Tibial artery (tissue), 4 donors: ENCODE data around the gene CAP2.

ENCODE experiments used
- DNase-seq, 2 donors: peaks; one replicate each; pipeline ENCODE4 v3.0.0-alpha.2; 2019
- H3K27ac ChIP-seq, 2 donors: fragments of 200-600 bp; sonication (generic) in 1 of 2; 1 replicate in 1 of 2; 2 replicates in 1 of 2; pipeline ENCODE4 v1.5.1; 2018 to 2019; ENCODE audit warnings: mild to moderate bottlenecking in 1 of 2
- H3K27me3 ChIP-seq, 2 donors: fragments of 200-600 bp; sonication (generic) in 1 of 2; one replicate each; pipeline versions ENCODE4 v1.5.1 to v1.6.0; 2016 to 2019
- H3K36me3 ChIP-seq, 3 donors: fragments of 200-600 bp; sonication (generic) in 2 of 3; one replicate each; pipeline ENCODE4 v1.5.1; 2016 to 2019; ENCODE audit warnings: mild to moderate bottlenecking in 2 of 3
- H3K4me1 ChIP-seq, 4 donors: fragments of 200-600 bp; sonication (generic) in 2 of 4; 1 replicate in 3 of 4; 2 replicates in 1 of 4; pipeline ENCODE4 v1.5.1; 2016 to 2019
- H3K4me3 ChIP-seq, 2 donors: fragments of 200-600 bp; sonication (generic) in 1 of 2; 1 replicate in 1 of 2; 2 replicates in 1 of 2; pipeline ENCODE4 v1.5.1; 2018 to 2019; ENCODE audit warnings: mild to moderate bottlenecking in 2 of 2
- H3K9me3 ChIP-seq, 3 donors: fragments of 200-600 bp; sonication (generic) in 1 of 3; one replicate each; pipeline ENCODE4 v1.5.1; 2016 to 2019
- intact Hi-C: fragments of 100-400 bp; cut with DNase I; formaldehyde crosslinking; loops from one replicate; pipeline ENCODE4 v1.15.0; 2023; ENCODE audit warnings: low total_unique reads
- TF ChIP-seq, protein P1 (sequence below), 2 experiments: fragments of 200-600 bp in 1 of 2; fragments of 450-650 bp in 1 of 2; IDR thresholded peaks; one replicate each; pipeline ENCODE4 v1.5.1; 2017 to 2019; ENCODE audit warnings: antibody characterized with exemption in 2 of 2, mild to moderate bottlenecking in 1 of 2, moderate library complexity in 1 of 2

CAP2 gene

DNA sequence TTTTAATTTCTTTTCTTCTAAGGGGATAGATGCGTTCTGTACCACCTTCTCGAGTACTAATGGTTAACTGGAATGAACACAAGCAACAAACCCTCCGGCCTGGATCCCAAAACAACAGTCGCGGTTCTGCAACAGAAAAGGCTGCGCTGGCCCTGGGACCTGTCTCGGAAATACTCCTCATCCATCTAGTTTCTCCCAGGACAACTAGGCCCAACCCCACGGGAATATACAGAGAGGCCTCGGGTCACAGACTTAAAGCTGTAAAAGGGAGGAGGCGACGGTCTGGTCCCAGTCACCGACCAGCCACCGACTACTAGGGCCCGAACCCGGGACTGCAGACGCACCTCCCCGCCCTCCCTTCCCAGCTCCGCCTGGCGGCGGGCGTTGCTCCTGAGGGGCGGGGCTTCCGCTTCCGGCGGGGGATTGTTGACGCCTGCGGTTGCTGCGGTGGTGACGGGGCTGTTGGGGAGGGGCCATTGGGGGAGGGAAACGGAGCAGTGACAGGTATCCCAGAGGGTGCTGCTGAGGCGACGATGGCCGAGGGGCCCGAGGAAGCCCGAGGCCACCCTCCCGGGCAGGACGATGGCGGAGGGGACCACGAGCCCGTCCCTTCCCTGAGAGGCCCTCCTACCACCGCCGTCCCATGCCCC is 206.6 kb downstream of the CAP2 start, which contains the start of gene FAM8A1:
Gene FAM8A1, plus strand, starts transcription at position 426 of the 650 bp plus-strand sequence. Its CDS starts 108 bp downstream, at position 534.
- no peaks in the 10 kb centered on the region for H3K9me3 ChIP-seq
- no peaks in the 10 kb centered on the region for H3K27me3 ChIP-seq
- peak within 1 kb of the TSS; percentile 90 to 99 for H3K27ac ChIP-seq
- intact Hi-C loops, result loop anchor here (5.0 kb wide), 2 partner anchors 107 to 197 kb away; partner anchors contain the start of gene NUP153
- H3K4me1 ChIP-seq, result peaks cover 0 to 16% (median 6%) of the 10 kb centered on the region in 4 donors
- peaks cover 2 to 22% (median 5%) of the 10 kb centered on the region in 3 donors for H3K36me3 ChIP-seq
- TF ChIP-seq, protein P1, sequence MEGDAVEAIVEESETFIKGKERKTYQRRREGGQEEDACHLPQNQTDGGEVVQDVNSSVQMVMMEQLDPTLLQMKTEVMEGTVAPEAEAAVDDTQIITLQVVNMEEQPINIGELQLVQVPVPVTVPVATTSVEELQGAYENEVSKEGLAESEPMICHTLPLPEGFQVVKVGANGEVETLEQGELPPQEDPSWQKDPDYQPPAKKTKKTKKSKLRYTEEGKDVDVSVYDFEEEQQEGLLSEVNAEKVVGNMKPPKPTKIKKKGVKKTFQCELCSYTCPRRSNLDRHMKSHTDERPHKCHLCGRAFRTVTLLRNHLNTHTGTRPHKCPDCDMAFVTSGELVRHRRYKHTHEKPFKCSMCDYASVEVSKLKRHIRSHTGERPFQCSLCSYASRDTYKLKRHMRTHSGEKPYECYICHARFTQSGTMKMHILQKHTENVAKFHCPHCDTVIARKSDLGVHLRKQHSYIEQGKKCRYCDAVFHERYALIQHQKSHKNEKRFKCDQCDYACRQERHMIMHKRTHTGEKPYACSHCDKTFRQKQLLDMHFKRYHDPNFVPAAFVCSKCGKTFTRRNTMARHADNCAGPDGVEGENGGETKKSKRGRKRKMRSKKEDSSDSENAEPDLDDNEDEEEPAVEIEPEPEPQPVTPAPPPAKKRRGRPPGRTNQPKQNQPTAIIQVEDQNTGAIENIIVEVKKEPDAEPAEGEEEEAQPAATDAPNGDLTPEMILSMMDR (IDR thresholded peaks at IDR 0.05), result peak; percentile 73 to 81
- peak within 1 kb of the TSS; percentile 89 to 93 for H3K4me3 ChIP-seq
- peak; percentile 94 to 98 for DNase-seq

GRCh38 chr6:17600527-17601385 is 207.4 kb downstream of the CAP2 start:
- intact Hi-C loops, result loop anchor here (5.0 kb wide), 2 partner anchors 107 to 197 kb away; partner anchors contain the start of gene NUP153
- H3K4me3 ChIP-seq, result peak overlapping the region; percentile 89 to 93
- peak; percentile 37 to 76 for DNase-seq

GRCh38 chr6:17601386-17601703 is 207.9 kb downstream of the CAP2 start:
- peaks cover 0 to 16% (median 6%) of the 10 kb centered on the region in 4 donors for H3K4me1 ChIP-seq
- intact Hi-C loops, result loop anchor here (5.0 kb wide), 2 partner anchors 106 to 196 kb away; partner anchors contain the start of gene NUP153

More at GRCh38 chr6:17600527-17601385, 207.4 kb downstream of the CAP2 start:
- peak overlapping the region; percentile 90 to 99 for H3K27ac ChIP-seq
- no peaks in the 10 kb centered on the region for H3K27me3 ChIP-seq
- no peaks in the 10 kb centered on the region for H3K9me3 ChIP-seq
- peaks cover 0 to 16% (median 6%) of the 10 kb centered on the region in 4 donors for H3K4me1 ChIP-seq
- H3K36me3 ChIP-seq, result peaks cover 6 to 28% (median 8%) of the 10 kb centered on the region in 3 donors
- TF ChIP-seq, protein P1 (IDR thresholded peaks at IDR 0.05), result no peak

GRCh38 chr6:17602888-17603287 is 209.5 kb downstream of the CAP2 start:
- TF ChIP-seq, protein P1 (IDR thresholded peaks at IDR 0.05), result no peak
- Histone ChIP-seq H3K36me3 (peaks cover 13 to 46% (median 23%) of the 10 kb centered on the region in 3 donors), H3K9me3 (no peaks in the 10 kb centered on the region), H3K27me3 (no peaks in the 10 kb centered on the region), H3K27ac (no peak overlapping the region), H3K4me1 (peaks cover 0 to 16% (median 6%) of the 10 kb centered on the region in 4 donors), H3K4me3 (no peak overlapping the region)
- DNase-seq, result no peak
- intact Hi-C loops, result loop anchor here (5.0 kb wide), 2 partner anchors 104 to 194 kb away; partner anchors contain the start of gene NUP153

More at GRCh38 chr6:17601386-17601703, 207.9 kb downstream of the CAP2 start:
- Histone ChIP-seq H3K4me3 (peak overlapping the region; percentile 89 to 93), H3K9me3 (no peaks in the 10 kb centered on the region), H3K36me3 (peaks cover 8 to 34% (median 10%) of the 10 kb centered on the region in 3 donors), H3K27me3 (no peaks in the 10 kb centered on the region), H3K27ac (peak overlapping the region; percentile 90 to 99)
- no peak for DNase-seq
- TF ChIP-seq, protein P1 (IDR thresholded peaks at IDR 0.05), result no peak

GRCh38 chr6:17606606-17607005 is 213.2 kb downstream of the CAP2 start:
- H3K27me3 ChIP-seq, result no peaks in the 10 kb centered on the region
- DNase-seq, result no peak
- H3K27ac ChIP-seq, result no peak overlapping the region
- no peaks in the 10 kb centered on the region for H3K9me3 ChIP-seq
- H3K4me3 ChIP-seq, result no peak overlapping the region
- intact Hi-C loops, result no loop called here
- H3K36me3 ChIP-seq, result peaks cover 25 to 52% (median 31%) of the 10 kb centered on the region in 3 donors
- peaks cover 0 to 12% (median 6%) of the 10 kb centered on the region in 4 donors for H3K4me1 ChIP-seq
- TF ChIP-seq, protein P1 (IDR thresholded peaks at IDR 0.05), result no peak
